SU-DHL-6 (cell line): ENCODE measurements around the gene SP3.

Experiments
- EZH2phosphoT487 ChIP-seq: fragments of 200-600 bp; sonication (generic), shearing (Covaris generic); conservative IDR thresholded peaks from 2 replicates; pipeline ENCODE4 v1.6.1; 2018; ENCODE audit warnings: mild to moderate bottlenecking, antibody characterized with exemption, low read length, moderate library complexity, mixed read lengths
- TF ChIP-seq, protein P1 (sequence below): fragments of 200-600 bp; sonication (generic); IDR thresholded peaks from one replicate; pipeline ENCODE4 v1.5.1; 2017; ENCODE audit warnings: antibody characterized with exemption, mild to moderate bottlenecking, low read length, moderate library complexity; ENCODE audit not compliant: insufficient read depth, poor library complexity, severe bottlenecking

DNA sequence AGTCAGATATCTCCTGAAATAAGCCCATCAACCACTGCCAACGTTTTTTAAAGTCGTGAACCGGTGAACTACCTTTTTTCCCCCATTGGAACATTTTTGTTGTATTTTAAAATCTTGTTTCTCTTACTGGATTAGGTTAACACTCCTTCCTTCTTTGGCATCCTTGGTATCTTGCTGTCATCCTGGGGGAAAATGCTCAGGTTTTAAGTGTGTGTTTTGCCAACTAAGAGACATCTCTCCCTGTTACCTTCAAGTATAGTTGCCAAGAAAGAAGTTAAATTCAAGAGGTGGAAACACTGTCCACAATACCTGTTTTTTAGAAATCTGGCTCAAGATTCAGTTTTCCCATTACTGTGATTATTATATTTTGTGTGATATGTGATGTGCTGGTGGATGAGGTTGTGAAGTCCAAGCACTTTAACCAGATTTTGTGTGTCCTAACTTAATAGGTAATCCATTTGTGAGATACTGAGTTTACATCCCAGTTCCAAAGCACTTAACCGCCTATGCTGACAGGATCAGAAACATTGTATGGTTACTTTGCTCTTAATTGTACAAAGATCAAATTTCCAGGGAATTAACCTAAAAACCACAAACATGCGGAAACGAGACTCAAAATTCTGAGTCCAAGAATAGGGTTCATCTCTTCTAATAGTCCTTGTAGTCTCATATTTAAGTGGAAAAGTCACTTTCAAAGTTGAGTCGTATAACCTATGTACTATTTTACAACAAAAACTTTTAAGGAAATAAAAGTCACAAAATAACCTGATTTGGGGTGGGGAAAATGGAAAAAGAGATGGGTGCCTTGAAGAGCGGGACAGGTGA lies 1.3 kb upstream of the SP3 start:
- TF ChIP-seq, protein P1, sequence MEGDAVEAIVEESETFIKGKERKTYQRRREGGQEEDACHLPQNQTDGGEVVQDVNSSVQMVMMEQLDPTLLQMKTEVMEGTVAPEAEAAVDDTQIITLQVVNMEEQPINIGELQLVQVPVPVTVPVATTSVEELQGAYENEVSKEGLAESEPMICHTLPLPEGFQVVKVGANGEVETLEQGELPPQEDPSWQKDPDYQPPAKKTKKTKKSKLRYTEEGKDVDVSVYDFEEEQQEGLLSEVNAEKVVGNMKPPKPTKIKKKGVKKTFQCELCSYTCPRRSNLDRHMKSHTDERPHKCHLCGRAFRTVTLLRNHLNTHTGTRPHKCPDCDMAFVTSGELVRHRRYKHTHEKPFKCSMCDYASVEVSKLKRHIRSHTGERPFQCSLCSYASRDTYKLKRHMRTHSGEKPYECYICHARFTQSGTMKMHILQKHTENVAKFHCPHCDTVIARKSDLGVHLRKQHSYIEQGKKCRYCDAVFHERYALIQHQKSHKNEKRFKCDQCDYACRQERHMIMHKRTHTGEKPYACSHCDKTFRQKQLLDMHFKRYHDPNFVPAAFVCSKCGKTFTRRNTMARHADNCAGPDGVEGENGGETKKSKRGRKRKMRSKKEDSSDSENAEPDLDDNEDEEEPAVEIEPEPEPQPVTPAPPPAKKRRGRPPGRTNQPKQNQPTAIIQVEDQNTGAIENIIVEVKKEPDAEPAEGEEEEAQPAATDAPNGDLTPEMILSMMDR, result no peak
- TF ChIP-seq EZH2phosphoT487, result no peak
